ENCODE results near the gene KRT2. TPM values are rescaled to one million over a fixed set of nuclear protein-coding genes. Genes with fewer than 3 reads are reported as not detected.

Gene KRT2
- polyA plus RNA-seq, 4 donors, result not detected

- DNase-seq (ENCODE audit: low read depth in 4 of 4, low spot score in 2 of 4), result no peak
These were observed 8.0 kb downstream of the KRT2 start for GRCh38 chr12:52644078-52644415.

DNA sequence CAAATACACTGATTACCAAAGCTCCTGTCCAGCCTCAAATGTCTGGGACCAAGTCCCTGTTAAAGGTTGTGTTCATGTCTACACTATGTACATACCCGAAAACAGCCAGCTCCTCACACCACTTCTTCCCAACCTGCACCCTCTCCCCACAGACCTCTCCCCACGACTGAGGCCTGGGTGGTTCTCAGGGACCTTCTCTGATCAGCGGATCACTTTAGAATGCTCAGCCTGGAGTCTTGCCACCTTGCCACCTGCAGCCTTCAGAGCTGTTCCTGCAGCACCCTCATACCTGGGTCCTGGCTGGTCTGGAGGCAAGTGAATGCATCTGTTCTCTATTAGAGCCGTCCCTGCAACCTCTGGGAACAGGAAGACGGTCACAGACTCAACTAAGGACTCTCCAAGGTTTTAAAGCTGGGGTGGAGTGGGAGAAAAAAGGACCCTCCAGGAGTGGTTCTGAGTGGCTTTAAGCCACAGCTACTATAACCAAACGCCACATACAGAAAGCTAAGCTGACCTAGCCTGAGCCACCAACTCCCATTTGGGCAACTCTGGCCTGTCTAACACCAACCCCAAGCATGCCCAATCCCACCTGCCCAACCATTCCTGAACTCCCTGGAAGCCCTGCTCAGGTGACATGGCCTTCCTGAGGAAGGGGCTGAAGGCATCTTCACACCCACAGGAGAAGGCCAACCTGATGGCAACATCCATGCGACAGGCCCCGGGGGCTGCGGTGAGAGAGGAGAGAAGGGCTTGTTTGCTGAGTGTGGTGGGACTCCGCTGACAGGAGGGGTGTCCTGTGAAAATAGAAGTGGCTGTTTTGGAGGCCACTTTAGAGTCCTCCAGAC lies 8.6 kb downstream of the KRT2 start:
- no peak for DNase-seq (ENCODE audit: low read depth in 4 of 4, low spot score in 2 of 4)

DNA sequence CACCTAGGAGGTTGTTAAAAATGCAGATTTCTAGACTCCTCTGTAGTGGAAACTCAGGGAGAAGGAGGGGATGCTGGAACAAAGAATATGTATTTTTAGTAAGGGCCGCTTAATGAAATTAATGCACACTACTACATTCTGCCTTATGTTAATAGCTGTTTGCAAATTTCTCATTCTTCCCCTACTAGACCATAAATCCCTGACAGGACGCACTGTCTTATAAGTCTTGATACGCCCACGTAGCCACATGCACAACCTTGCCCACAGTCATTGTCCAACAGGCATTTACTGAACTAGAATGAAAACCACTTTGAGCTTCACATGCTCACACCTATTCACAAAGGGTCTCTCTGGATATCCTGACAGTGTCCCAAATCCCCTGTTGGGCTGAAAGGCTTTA lies 10.5 kb downstream of the KRT2 start:
- DNase-seq (ENCODE audit: low read depth in 4 of 4, low spot score in 2 of 4), result no peak

DNA sequence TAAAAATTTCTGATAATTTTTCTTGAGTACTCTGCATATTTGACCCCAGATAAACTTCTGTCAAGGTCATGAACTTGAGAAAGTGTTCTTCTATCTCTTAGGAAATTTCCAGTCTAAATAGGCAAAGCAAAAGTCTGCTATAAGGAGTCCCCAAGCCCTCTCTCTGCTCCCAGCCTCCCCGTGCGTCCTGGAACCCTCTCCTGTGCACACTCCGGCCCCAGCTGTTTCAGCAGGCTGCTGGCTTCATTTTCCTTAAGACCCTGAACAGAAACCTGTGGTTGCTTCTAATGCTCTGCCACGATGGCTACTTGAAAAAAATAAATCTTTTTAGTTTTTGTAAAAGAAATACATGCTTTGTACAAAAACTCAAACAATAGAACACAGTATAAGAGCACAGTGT lies 14.7 kb downstream of the KRT2 start:
- no peak for DNase-seq (ENCODE audit: low read depth in 4 of 4, low spot score in 2 of 4)

DNA sequence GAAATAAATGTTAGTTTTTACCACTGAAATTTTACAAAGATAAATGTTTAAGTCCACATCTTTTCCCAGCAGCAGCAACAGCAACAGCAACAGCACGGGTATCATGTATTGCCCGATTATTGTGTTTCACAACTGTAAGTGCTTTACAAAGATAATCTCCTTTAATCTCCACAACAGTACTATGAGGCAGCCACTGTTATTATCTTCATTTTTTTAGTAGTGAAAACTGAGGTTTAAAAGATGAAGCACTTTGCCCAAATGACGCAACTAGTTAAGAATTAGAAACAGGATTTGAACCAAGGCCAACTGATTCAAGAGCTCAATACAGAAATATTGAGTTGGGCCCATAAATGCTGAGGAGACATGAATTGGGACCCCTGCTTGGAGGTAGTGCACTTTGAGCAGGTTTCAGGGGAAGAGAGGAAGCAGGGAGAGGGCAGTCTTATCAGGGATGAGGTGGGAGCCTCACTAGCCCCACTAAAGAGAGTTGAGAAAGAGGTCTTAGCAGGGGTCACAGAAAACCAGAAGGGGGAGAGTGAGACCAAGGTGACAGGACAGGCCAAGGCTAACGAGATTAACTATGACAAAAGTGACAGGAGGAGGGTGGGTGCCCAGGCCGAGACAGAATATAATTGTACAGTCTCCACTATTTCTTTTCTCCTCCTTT lies 15.3 kb downstream of the KRT2 start:
- DNase-seq (ENCODE audit: low read depth in 4 of 4, low spot score in 2 of 4), result no peak

- DNase-seq (ENCODE audit: low read depth in 4 of 4, low spot score in 2 of 4), result no peak
These were observed 15.8 kb downstream of the KRT2 start for GRCh38 chr12:52636189-52636588.

GRCh38 chr12:52634266-52635056 lies 17.6 kb downstream of the KRT2 start:
- DNase-seq (ENCODE audit: low read depth in 4 of 4, low spot score in 2 of 4), result no peak

DNA sequence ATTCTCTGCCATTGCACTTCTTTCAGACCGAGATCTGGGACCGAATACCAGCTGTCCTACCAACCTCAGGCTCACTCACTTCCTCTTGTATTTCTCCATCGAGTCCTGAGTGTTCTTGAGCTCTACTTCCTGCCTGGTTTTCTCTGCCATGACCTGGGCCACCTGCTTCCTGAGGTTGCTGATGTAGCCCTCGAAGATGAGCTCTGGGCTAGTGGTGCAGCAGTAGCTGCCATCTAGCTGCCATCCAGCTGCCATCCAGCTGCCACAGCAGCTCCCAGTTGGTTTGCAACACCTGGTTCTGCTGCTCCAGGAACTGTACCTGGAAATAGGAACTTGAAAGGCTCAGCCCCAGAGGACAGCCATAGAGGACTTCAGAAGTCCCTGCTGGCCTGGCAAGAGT lies 18.6 kb downstream of the KRT2 start:
- DNase-seq (ENCODE audit: low read depth in 4 of 4, low spot score in 2 of 4), result no peak

- DNase-seq (ENCODE audit: low read depth in 4 of 4, low spot score in 2 of 4), result no peak
These were observed 19.4 kb downstream of the KRT2 start for GRCh38 chr12:52632656-52633055.

GRCh38 chr12:52631676-52632459 lies 20.1 kb downstream of the KRT2 start:
- DNase-seq (ENCODE audit: low read depth in 4 of 4, low spot score in 2 of 4), result no peak

DNA sequence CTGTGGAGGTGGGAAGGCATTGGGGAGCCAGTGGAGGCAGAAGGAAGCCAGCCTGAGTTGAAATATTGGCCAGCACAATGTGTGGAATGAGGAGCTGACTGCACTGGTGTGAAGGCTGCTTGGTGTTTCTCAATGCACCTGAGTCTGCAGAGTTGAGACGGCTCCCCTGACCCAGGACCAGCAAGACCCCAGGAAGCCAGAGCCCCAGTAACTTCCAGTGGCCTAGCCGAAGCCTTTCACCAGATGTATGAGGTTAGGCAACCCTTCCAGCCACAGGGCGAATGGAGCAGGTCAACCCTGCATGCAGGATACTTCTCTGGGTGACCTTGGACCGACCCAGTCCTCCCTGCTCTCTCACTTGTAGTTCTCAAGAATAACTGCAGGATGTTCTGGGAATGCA lies 20.7 kb downstream of the KRT2 start:
- DNase-seq (ENCODE audit: low read depth in 4 of 4, low spot score in 2 of 4), result no peak

DNA sequence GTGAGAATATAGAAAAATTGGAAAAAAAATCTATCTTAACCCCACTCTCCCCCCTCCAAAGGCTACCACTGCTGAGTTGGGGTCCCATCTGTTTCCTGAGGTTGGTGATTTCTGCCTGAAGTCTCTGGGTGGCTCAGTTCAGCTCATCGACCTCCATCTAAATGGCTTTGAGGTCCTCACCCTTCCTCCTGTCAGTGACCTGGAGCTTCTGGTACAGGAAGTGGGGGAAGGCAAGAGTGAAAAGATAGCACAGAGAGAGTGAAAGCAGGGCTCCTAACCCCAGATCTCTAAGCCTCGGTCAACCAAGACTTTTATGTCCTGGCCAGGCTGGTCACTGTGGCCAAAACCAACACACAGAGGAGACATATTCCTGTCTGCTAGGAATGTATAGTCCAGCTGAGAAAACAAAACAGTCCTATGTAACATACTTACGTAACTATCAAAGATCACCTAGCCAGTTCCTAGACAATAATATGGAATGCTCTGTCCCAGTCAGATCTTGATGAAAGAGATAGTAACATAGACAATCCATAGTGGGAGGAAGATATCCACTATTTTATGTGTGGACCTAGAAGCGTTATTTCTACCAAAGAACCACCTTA lies 21.3 kb downstream of the KRT2 start:
- no peak for DNase-seq (ENCODE audit: low read depth in 4 of 4, low spot score in 2 of 4)

DNA sequence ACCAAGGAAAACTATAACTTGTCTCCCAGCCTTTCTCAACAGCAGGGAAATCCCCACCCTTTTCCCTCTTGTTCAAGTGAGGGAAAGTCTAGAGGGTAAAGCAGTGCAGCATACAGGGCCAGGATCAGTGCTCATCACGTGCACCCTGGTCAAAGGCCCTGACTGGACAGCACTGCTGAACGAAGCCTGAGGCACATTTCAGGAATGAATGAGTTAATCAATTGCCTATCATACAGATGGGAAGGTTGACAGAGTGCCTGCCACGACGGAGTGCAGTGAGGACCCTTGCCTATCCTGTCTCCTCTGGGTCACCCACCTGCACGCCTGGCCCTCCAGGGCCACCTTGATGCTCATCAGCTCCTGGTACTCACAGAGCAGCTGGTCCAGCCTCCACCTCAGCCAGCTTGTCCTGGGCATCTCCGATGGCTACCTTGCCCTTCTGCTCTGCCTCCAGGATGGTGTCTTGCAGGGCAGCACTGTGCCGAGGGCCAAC lies 22.0 kb downstream of the KRT2 start:
- DNase-seq (ENCODE audit: low read depth in 4 of 4, low spot score in 2 of 4), result no peak

DNA sequence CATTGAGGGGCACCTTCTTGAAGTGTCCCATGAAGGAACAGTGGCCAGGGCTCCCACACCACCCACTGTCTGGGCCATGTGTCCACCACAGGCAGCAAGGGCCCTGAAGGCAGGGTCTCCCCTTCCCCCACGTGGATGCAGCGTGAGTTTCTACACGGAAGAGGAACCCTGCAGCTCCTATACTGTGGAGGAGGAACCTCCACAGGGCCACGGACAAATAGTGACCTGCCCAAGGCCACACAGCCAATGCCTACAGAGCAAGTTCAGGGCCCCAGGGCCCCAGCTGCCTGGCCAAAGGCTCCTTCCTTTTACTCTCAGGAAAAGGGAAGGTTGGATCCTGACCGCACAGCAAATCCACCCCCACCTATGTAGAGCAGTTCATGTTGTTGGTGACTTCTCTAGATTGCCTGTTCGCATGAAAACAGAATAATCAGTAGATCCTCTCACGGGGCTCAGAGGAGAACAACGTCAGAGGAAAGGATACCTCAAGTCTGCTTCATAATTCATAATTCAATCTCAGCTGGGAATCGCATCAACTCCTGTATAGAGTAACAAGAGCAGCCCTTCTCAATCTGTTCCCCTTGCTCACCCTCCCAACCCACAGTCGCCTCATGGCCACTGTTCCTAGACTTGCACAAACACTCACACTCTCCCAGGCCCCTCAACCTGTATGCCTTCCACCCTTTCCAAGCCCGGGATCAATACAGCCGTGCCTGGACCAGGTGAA lies 22.6 kb downstream of the KRT2 start:
- DNase-seq (ENCODE audit: low read depth in 4 of 4, low spot score in 2 of 4), result no peak

DNA sequence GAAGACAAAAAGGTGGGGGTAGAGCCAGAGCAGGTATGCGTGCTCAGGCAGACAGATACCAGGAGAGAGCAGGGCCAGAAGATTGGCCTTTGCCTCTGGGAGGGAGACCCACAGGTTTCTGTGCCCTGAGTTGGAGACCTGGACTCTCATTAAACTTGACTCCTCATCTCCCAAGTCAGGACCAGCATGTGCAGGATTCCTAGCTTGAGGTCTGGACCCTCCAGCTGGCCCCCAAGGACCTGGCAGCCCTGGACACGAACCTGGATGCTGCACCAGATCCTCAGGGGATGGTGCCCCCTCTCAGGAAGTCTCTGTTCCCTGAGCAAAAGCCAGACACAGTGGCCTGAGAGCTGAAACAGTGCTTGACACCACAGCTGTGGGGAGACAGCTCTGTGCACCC lies 23.2 kb downstream of the KRT2 start:
- DNase-seq (ENCODE audit: low read depth in 4 of 4, low spot score in 2 of 4), result no peak

DNA sequence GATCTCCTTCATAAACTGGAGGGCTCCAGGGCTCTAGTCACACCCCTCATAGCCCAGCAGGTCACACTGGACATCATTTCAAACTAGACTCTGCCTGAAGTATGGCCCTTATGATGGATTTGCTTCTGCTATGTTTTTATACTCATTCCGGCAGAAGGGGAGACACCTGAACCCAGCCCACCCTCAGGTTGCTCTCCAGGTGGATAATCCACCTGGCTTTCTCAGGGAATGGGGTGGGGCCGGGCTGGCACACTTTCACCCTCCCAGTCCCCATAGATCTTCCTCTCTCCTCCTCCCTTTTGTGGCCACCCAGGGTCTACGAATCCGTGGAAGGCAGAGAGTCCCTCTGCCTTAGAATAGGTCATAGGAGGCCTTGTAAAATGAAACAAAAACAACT lies 23.9 kb downstream of the KRT2 start:
- DNase-seq (ENCODE audit: low read depth in 4 of 4, low spot score in 2 of 4), result no peak

DNA sequence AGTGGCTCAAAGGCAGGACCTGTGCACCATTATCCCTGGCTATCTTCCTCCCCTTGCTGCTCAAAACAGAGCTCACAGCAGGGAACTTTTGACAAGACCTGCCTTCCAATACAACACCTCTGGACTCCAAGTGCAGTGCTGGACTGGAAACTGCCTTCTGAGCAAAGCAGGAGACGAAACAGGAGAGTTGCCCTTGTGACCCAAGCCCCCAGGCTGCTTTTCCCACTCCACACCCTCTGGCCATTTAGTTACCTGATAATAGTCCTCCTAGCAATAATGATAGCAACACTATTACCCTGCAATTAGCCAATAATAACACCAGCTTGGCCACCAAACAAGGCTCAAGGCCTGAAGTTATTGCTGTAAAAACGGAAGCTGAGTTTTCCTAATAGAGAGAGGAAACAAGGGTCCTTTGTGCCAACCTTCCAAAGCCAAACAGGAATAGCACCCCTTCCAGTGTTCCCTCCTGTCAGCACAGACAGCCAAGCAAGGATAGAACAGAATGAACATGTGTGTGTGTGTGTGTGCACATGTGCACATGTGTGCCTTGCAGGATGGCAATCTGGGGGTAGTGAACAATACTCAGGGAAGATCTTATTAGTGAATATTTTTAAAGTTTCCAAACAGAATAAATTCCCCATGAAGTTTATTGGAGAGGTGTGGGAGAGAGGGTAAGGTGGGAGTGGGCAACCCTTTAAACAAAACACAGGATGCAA lies 24.5 kb downstream of the KRT2 start:
- no peak for DNase-seq (ENCODE audit: low read depth in 4 of 4, low spot score in 2 of 4)

DNA sequence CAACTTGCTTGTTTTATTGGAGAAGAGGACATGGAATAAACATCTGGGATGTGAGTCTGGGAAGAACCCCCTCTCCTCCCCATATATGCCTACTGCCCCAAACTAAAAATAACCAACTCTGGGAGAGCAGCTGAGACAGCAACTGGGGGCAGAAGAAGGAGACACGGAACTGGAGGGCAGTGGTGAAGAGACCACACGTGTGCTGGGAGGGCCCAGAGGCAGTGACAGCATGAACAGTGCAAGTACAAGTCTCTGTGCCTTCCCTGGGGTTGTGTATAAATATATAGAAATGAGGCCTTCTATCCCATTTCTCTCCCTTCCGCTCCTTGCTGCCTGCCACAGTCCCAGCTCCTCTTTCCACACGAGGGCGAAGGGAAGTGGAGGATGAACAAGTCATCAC lies 29.7 kb downstream of the KRT2 start:
- DNase-seq (ENCODE audit: low read depth in 4 of 4, low spot score in 2 of 4), result no peak

DNA sequence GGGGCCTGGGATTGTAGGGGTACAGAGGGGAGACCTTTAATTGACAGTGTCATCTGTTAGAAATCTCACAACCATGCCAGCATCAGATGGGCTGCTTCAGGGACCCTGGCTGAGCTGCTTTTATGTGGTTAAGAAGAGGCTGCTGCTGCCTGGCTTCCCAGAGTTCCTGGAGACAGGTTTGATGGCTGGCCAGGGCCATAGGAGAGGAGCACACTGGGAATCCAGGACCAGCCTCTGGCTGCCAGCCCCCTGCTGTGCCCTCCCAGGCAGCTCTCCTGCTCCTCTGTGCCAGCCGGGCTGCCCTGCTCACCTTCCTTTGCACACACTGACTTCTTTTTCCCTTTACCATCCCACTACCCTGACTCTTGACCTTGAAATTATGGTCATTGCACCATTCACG lies 33.1 kb downstream of the KRT2 start:
- DNase-seq (ENCODE audit: low read depth in 4 of 4, low spot score in 2 of 4), result no peak

All from left renal cortex interstitium (tissue), 4 donors.